DOHH2 (cell line): ENCODE measurements around the gene QTRT2.

ENCODE experiments used
- H3F3A ChIP-seq: fragments of 200-600 bp; sonication (generic), shearing (Covaris generic); 2 replicates; pipeline ENCODE4 v1.6.0; 2016; ENCODE audit warnings: antibody characterized with exemption, mild to moderate bottlenecking; ENCODE audit not compliant: control insufficient read depth, insufficient read depth
- H3K27ac ChIP-seq: fragments of 200-600 bp; sonication (generic); 2 replicates; pipeline ENCODE4 v1.5.1; 2014; ENCODE audit warnings: low read depth, mild to moderate bottlenecking, low read length, moderate library complexity
- H3K27me3 ChIP-seq: fragments of 200-600 bp; sonication (generic); 2 replicates; pipeline ENCODE4 v1.6.1; 2014; ENCODE audit warnings: mild to moderate bottlenecking, low read length, mixed read lengths; ENCODE audit not compliant: control insufficient read depth
- H3K36me3 ChIP-seq: fragments of 200-600 bp; sonication (generic); 2 replicates; pipeline ENCODE4 v1.6.1; 2014; ENCODE audit warnings: mild to moderate bottlenecking, low read length, moderate library complexity, mixed read lengths; ENCODE audit not compliant: control insufficient read depth
- H3K4me1 ChIP-seq: fragments of 200-600 bp; sonication (generic); 2 replicates; pipeline ENCODE4 v1.6.1; 2014; ENCODE audit warnings: mild to moderate bottlenecking, low read length, mixed read lengths; ENCODE audit not compliant: control insufficient read depth
- H3K4me2 ChIP-seq: fragments of 200-600 bp; sonication (generic); 2 replicates; pipeline ENCODE4 v1.6.0; 2014; ENCODE audit warnings: mild to moderate bottlenecking, low read length, moderate library complexity
- H3K4me3 ChIP-seq: fragments of 200-600 bp; sonication (generic); 2 replicates; pipeline ENCODE4 v1.5.1; 2014; ENCODE audit warnings: mild to moderate bottlenecking, low read length, mixed read lengths
- H3K79me2 ChIP-seq: fragments of 200-600 bp; sonication (generic); 2 replicates; pipeline ENCODE4 v1.6.1; 2014; ENCODE audit warnings: mild to moderate bottlenecking, low read length, mixed read lengths; ENCODE audit not compliant: control insufficient read depth
- H3K9me2 ChIP-seq: fragments of 200-600 bp; sonication (generic); replicated peaks from 2 replicates; pipeline ENCODE4 v1.6.1; 2014; ENCODE audit warnings: mild to moderate bottlenecking, low read length, mixed read lengths; ENCODE audit not compliant: control insufficient read depth
- H3K9me3 ChIP-seq: fragments of 200-600 bp; sonication (generic); 2 replicates; pipeline ENCODE4 v1.6.1; 2014; ENCODE audit warnings: antibody characterized with exemption, low read length, mixed read lengths; ENCODE audit not compliant: control insufficient read depth, insufficient read depth
- H4K20me1 ChIP-seq: fragments of 200-600 bp; sonication (generic); 2 replicates; pipeline ENCODE4 v1.6.0; 2014; ENCODE audit warnings: low read depth, mild to moderate bottlenecking, antibody characterized with exemption, low read length, moderate library complexity; ENCODE audit not compliant: control insufficient read depth, insufficient read depth
- EZH2phosphoT487 ChIP-seq: fragments of 200-600 bp; sonication (generic); IDR thresholded peaks from 2 replicates; pipeline ENCODE4 v1.6.1; 2017; ENCODE audit warnings: borderline replicate concordance, mild to moderate bottlenecking, antibody characterized with exemption, low read length, moderate library complexity, mixed read lengths
- TF ChIP-seq, protein P1 (sequence below): fragments of 200-600 bp; sonication (generic); IDR thresholded peaks from one replicate; pipeline ENCODE4 v1.5.1; 2014; ENCODE audit warnings: antibody characterized with exemption, mild to moderate bottlenecking, low read depth, low read length; ENCODE audit not compliant: poor library complexity, severe bottlenecking

QTRT2 gene

GRCh38 chr3:114089675-114090074 lies 33.1 kb downstream of the QTRT2 start:
- no peak overlapping the region for H3K4me2 ChIP-seq
- no peak overlapping the region for H3K27ac ChIP-seq
- no peak for TF ChIP-seq EZH2phosphoT487
- TF ChIP-seq, protein P1, sequence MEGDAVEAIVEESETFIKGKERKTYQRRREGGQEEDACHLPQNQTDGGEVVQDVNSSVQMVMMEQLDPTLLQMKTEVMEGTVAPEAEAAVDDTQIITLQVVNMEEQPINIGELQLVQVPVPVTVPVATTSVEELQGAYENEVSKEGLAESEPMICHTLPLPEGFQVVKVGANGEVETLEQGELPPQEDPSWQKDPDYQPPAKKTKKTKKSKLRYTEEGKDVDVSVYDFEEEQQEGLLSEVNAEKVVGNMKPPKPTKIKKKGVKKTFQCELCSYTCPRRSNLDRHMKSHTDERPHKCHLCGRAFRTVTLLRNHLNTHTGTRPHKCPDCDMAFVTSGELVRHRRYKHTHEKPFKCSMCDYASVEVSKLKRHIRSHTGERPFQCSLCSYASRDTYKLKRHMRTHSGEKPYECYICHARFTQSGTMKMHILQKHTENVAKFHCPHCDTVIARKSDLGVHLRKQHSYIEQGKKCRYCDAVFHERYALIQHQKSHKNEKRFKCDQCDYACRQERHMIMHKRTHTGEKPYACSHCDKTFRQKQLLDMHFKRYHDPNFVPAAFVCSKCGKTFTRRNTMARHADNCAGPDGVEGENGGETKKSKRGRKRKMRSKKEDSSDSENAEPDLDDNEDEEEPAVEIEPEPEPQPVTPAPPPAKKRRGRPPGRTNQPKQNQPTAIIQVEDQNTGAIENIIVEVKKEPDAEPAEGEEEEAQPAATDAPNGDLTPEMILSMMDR = no peak
- 0 out of 2 replicates have a peak, but pooled peaks cover 2% of the 10 kb centered on the region for H3K27me3 ChIP-seq
- H3F3A ChIP-seq = no peaks in the 10 kb centered on the region
- H3K79me2 ChIP-seq = 0 out of 2 replicates have a peak, but pooled peaks cover 2% of the 10 kb centered on the region
- peaks cover 31% of the 10 kb centered on the region for H3K36me3 ChIP-seq
- H3K4me3 ChIP-seq = no peak overlapping the region
- H3K9me2 ChIP-seq = no peaks in the 10 kb centered on the region
- no peaks in the 10 kb centered on the region for H3K9me3 ChIP-seq
- H3K4me1 ChIP-seq = no peaks in the 10 kb centered on the region
- H4K20me1 ChIP-seq = no peaks in the 10 kb centered on the region

DNA sequence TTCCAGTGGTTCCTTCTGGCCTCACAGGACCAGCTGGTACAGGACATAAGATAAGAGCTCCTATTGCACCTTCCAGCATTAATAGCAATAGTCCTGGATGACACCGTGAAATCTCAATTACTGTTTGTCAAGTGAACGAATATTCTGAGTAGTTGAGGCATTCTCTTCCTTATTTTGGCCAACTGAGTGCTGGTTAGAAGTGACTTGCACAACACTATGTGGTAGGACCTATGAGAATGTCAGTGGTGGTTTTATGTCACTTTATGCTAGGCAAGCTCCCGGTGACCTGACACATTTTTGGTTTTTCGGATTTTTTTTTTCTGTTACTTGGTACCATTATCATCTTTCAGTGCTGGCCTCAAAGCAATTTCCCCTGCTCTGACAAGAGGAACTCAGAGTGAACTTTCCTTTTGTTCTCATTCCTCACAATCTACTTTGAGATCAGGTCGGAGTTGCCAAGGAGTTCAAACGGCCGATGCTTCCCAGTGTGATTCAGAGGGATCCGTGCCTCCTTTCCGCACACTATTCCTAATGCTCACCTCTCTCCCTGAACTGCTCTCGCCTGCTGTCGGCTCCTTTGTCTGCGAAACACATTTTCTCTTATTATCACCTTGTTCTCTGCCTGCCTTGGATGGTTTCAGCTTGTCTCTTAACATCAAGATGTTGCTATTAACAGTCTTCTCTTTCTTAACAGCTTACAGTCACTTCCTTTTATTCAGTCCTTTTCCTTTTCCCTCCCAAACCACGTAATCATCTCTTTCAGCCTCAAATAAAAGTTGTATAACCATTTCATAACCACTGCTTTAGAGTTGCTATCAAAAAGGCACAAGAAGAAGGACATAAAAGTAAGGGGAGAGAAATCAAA lies 35.8 kb downstream of the QTRT2 start:
- H3K79me2 ChIP-seq = no peaks in the 10 kb centered on the region
- H4K20me1 ChIP-seq = no peaks in the 10 kb centered on the region
- H3K36me3 ChIP-seq = peaks cover 6% of the 10 kb centered on the region
- H3K4me3 ChIP-seq = no peak overlapping the region
- H3K27ac ChIP-seq = no peak overlapping the region
- no peak overlapping the region for H3K4me2 ChIP-seq
- H3F3A ChIP-seq = no peaks in the 10 kb centered on the region
- no peaks in the 10 kb centered on the region for H3K9me2 ChIP-seq
- TF ChIP-seq, protein P1 = no peak
- no peak for TF ChIP-seq EZH2phosphoT487
- H3K27me3 ChIP-seq = 0 out of 2 replicates have a peak, but pooled peaks cover 5% of the 10 kb centered on the region
- no peaks in the 10 kb centered on the region for H3K4me1 ChIP-seq
- H3K9me3 ChIP-seq = no peaks in the 10 kb centered on the region

DNA sequence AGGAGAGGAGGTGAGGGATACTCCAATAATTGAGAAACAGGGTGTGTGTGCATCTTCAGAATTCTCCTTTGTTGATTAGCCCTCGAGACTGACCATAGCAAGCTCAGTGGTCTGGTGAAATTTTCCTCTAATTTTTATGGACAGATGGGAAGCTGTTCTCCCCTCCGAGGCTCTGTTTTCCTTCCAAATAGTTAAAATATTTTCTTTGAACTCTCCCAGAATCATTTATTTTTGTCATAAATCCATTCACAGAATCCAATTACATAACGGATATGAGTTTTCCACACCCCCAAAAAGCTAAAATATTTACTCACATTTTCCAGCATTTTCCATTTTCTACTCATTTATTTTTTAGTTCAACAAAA lies 36.5 kb downstream of the QTRT2 start:
- no peak overlapping the region for H3K27ac ChIP-seq
- no peaks in the 10 kb centered on the region for H3K9me3 ChIP-seq
- H3K9me2 ChIP-seq = no peaks in the 10 kb centered on the region
- H3K4me3 ChIP-seq = no peak overlapping the region
- no peak overlapping the region for H3K4me2 ChIP-seq
- H3K79me2 ChIP-seq = no peaks in the 10 kb centered on the region
- H4K20me1 ChIP-seq = no peaks in the 10 kb centered on the region
- 0 out of 2 replicates have a peak, but pooled peaks cover 5% of the 10 kb centered on the region for H3K27me3 ChIP-seq
- TF ChIP-seq, protein P1 = no peak
- TF ChIP-seq EZH2phosphoT487 = no peak
- no peaks in the 10 kb centered on the region for H3F3A ChIP-seq
- H3K4me1 ChIP-seq = no peaks in the 10 kb centered on the region
- H3K36me3 ChIP-seq = peaks cover 1% of the 10 kb centered on the region; the same call in 1 of the 2 replicates
